GM23338 (cell line): ENCODE results near the gene TMEM191C.
"Not testable (repeated sequence)": the region's sequence is repeated elsewhere in the genome, so short reads cannot be mapped to it uniquely, and the experiment has no call there.

Experiments
- CREB1 ChIP-seq: fragments of 250-450 bp; sonication (Bioruptor Pico); IDR thresholded peaks from 2 replicates; pipeline ENCODE4 v1.5.0; 2020; ENCODE audit warnings: low read depth, mild to moderate bottlenecking, moderate library complexity
- EZH2 ChIP-seq: fragments of 200-600 bp; sonication (generic); IDR thresholded peaks from one replicate; pipeline ENCODE4 v1.8.0; 2017; ENCODE audit warnings: antibody characterized with exemption, mild to moderate bottlenecking, low read depth; ENCODE audit not compliant: unreplicated experiment
- EZH2phosphoT487 ChIP-seq: fragments of 200-600 bp; sonication (generic); IDR thresholded peaks from one replicate; pipeline ENCODE4 v1.8.1; 2018; ENCODE audit warnings: antibody characterized with exemption; ENCODE audit not compliant: unreplicated experiment
- JUNB ChIP-seq: IDR thresholded peaks from one replicate; pipeline ENCODE4 v1.6.1; 2016; ENCODE audit warnings: antibody characterized with exemption; ENCODE audit not compliant: unreplicated experiment
- POLR2AphosphoS5 ChIP-seq: IDR thresholded peaks from 2 replicates; pipeline ENCODE4 v1.6.1; 2016; ENCODE audit warnings: antibody characterized with exemption, low read depth
- ZNF114 ChIP-seq: fragments of 250-450 bp; sonication (Bioruptor Pico); IDR thresholded peaks from 2 replicates; pipeline ENCODE4 v1.5.0; 2020; ENCODE audit warnings: mild to moderate bottlenecking, moderate library complexity
- TF ChIP-seq, protein P1 (sequence below), 2 experiments: fragments of 200-600 bp in 1 of 2; sonication (generic) in 1 of 2; conservative IDR thresholded peaks; 2 replicates each; pipeline versions ENCODE4 v1.5.1 to v1.6.1; 2016 to 2017; ENCODE audit warnings: antibody characterized with exemption in 2 of 2, low read depth in 2 of 2, mild to moderate bottlenecking in 2 of 2, moderate library complexity in 1 of 2
- TF ChIP-seq, protein P2 (sequence below): IDR thresholded peaks from one replicate; pipeline ENCODE4 v1.6.1; 2018; ENCODE audit warnings: antibody characterized with exemption; ENCODE audit not compliant: unreplicated experiment

DNA sequence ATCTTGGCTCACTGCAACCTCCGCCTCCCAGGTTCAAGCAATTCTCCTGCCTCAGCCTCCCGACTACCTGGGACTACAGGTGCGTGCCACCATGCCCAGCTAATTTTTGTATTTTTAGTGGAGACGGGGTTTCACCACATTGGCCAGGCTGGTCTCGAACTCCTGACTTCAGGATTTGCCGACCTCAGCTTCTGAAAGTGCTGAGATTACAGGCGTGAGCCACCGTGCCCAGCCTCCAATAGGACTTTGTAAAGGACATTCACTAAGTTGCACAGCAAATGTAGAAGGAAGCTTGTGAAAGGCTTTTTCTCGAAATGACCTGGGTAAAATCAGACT lies 12.2 kb upstream of the TMEM191C start:
- TF ChIP-seq, protein P1, sequence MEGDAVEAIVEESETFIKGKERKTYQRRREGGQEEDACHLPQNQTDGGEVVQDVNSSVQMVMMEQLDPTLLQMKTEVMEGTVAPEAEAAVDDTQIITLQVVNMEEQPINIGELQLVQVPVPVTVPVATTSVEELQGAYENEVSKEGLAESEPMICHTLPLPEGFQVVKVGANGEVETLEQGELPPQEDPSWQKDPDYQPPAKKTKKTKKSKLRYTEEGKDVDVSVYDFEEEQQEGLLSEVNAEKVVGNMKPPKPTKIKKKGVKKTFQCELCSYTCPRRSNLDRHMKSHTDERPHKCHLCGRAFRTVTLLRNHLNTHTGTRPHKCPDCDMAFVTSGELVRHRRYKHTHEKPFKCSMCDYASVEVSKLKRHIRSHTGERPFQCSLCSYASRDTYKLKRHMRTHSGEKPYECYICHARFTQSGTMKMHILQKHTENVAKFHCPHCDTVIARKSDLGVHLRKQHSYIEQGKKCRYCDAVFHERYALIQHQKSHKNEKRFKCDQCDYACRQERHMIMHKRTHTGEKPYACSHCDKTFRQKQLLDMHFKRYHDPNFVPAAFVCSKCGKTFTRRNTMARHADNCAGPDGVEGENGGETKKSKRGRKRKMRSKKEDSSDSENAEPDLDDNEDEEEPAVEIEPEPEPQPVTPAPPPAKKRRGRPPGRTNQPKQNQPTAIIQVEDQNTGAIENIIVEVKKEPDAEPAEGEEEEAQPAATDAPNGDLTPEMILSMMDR (conservative IDR thresholded peaks at IDR 0.05; ENCODE audit: low read depth in 2 of 2) = not testable (repeated sequence)
- TF ChIP-seq EZH2; POLR2AphosphoS5; JUNB; CREB1 (CRISPR knock-in tag); ZNF114 (CRISPR knock-in tag); EZH2phosphoT487: not testable (repeated sequence)
- TF ChIP-seq, protein P2, sequence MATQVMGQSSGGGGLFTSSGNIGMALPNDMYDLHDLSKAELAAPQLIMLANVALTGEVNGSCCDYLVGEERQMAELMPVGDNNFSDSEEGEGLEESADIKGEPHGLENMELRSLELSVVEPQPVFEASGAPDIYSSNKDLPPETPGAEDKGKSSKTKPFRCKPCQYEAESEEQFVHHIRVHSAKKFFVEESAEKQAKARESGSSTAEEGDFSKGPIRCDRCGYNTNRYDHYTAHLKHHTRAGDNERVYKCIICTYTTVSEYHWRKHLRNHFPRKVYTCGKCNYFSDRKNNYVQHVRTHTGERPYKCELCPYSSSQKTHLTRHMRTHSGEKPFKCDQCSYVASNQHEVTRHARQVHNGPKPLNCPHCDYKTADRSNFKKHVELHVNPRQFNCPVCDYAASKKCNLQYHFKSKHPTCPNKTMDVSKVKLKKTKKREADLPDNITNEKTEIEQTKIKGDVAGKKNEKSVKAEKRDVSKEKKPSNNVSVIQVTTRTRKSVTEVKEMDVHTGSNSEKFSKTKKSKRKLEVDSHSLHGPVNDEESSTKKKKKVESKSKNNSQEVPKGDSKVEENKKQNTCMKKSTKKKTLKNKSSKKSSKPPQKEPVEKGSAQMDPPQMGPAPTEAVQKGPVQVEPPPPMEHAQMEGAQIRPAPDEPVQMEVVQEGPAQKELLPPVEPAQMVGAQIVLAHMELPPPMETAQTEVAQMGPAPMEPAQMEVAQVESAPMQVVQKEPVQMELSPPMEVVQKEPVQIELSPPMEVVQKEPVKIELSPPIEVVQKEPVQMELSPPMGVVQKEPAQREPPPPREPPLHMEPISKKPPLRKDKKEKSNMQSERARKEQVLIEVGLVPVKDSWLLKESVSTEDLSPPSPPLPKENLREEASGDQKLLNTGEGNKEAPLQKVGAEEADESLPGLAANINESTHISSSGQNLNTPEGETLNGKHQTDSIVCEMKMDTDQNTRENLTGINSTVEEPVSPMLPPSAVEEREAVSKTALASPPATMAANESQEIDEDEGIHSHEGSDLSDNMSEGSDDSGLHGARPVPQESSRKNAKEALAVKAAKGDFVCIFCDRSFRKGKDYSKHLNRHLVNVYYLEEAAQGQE = not testable (repeated sequence)
